Measurements from ENCODE around the gene KRTAP9-7.

Gene KRTAP9-7

DNA sequence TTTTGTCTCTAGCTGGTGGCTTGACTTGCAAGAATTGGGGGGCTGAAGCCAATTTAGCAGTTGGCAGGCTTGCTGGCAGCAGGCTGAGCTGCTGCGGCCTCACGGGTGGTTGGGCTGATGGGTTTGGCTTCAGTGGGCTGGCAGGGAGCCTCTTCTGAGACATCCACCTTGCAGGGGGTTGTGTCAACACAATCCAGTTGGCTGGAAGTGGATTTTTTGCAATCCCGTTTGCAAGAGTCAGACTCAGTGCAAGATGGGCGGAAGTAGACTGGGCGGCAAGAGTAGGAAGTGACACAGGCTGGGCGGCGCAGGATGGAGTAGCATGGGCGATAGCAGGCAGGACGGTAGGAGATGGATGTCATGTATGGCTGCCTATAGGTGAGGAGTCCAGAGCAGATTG lies 32.1 kb downstream of the KRTAP9-7 start:
- no peaks in the 10 kb centered on the region for H3K9me3 ChIP-seq
- H3K27me3 ChIP-seq, result no peaks in the 10 kb centered on the region
- peak overlapping the region; percentile 68 to 69 for H3K4me3 ChIP-seq (ENCODE audit: low read depth in 1 of 2, low read length in 1 of 2)
- TF ChIP-seq, protein P1, sequence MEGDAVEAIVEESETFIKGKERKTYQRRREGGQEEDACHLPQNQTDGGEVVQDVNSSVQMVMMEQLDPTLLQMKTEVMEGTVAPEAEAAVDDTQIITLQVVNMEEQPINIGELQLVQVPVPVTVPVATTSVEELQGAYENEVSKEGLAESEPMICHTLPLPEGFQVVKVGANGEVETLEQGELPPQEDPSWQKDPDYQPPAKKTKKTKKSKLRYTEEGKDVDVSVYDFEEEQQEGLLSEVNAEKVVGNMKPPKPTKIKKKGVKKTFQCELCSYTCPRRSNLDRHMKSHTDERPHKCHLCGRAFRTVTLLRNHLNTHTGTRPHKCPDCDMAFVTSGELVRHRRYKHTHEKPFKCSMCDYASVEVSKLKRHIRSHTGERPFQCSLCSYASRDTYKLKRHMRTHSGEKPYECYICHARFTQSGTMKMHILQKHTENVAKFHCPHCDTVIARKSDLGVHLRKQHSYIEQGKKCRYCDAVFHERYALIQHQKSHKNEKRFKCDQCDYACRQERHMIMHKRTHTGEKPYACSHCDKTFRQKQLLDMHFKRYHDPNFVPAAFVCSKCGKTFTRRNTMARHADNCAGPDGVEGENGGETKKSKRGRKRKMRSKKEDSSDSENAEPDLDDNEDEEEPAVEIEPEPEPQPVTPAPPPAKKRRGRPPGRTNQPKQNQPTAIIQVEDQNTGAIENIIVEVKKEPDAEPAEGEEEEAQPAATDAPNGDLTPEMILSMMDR (IDR thresholded peaks at IDR 0.05), result no peak
- H3K4me1 ChIP-seq (ENCODE audit: control insufficient read depth in 1 of 2, insufficient read depth in 1 of 2, low read depth in 1 of 2, low read length in 1 of 2), result peaks cover 37 to 39% of the 10 kb centered on the region in 2 experiments
- no peaks in the 10 kb centered on the region for H3K36me3 ChIP-seq
- H3K27ac ChIP-seq, result peak overlapping the region; percentile 91

DNA sequence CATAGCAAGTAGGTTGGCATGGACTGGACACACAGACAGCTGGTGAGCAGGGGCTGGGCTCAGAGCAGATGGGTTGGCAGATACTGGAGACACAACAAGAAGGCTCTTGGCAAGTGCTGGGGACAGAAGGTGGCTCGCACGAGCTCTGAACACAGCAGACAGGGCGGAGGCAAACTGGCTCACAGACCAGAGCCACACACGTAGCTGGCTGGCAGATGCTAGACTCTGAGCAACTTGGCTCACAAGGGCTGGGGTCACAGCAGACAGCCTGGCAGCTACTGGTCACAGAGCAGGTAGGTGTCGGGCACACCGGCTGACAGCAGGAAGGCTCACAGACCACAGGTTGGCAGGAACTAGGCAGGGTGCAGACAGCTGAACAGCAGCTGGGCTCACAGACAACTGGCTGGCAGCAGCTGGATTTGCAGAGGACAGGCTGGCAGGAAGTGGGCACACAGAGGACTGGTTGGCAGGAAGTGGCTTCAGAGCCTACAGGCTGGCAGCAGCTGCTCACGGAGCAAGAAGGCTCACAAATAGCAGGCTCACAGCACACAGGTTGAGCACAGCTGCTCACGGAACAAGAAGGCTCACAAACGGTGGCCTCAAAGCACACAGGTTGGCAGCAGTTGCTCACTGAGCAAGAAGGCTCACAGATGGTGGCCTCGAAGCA lies 32.9 kb downstream of the KRTAP9-7 start:
- TF ChIP-seq, protein P1 (IDR thresholded peaks at IDR 0.05), result no peak
- Histone ChIP-seq H3K27ac (peak overlapping the region; percentile 91), H3K27me3 (no peaks in the 10 kb centered on the region), H3K4me1 (ENCODE audit: control insufficient read depth in 1 of 2, insufficient read depth in 1 of 2, low read depth in 1 of 2, low read length in 1 of 2) (peaks cover 32 to 33% of the 10 kb centered on the region in 2 experiments), H3K36me3 (no peaks in the 10 kb centered on the region), H3K4me3 (ENCODE audit: low read depth in 1 of 2, low read length in 1 of 2) (peak overlapping the region; percentile 68 to 69), H3K9me3 (no peaks in the 10 kb centered on the region)

DNA sequence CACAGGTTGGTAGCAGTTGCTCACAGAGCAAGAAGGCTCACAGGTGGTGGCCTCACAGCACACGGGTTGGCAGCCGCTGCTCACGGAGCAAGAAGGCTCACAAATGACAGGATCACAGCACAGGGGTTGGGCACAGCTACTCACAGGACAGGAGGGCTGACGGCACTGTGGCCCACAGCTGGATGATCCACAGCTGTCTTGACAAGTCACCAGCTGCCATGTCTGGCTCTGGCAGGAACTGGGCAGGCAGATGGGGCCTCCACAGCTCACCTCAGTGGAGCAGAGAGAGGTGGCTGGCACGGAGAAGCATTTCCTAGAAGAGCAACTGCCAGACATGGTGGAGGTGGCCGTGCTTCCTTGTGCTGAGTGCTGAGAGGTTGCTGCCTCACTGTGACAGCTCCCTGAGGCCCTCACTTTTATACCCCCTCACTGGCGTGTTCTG lies 33.4 kb downstream of the KRTAP9-7 start, which contains the start of gene KRTAP16-1:
Gene KRTAP16-1 (minus strand): TSS at position 392 of the 442 bp plus-strand sequence. CDS start 56 bp downstream, at position 336.
- H3K9me3 ChIP-seq, result no peaks in the 10 kb centered on the region
- H3K36me3 ChIP-seq, result no peaks in the 10 kb centered on the region
- H3K27me3 ChIP-seq, result no peaks in the 10 kb centered on the region
- peaks cover 32 to 33% of the 10 kb centered on the region in 2 experiments for H3K4me1 ChIP-seq (ENCODE audit: control insufficient read depth in 1 of 2, insufficient read depth in 1 of 2, low read depth in 1 of 2, low read length in 1 of 2)
- H3K4me3 ChIP-seq (ENCODE audit: low read depth in 1 of 2, low read length in 1 of 2), result peak within 1 kb of the TSS; percentile 68 to 69
- TF ChIP-seq, protein P1 (IDR thresholded peaks at IDR 0.05), result no peak
- H3K27ac ChIP-seq, result peak within 1 kb of the TSS; percentile 91

DNA sequence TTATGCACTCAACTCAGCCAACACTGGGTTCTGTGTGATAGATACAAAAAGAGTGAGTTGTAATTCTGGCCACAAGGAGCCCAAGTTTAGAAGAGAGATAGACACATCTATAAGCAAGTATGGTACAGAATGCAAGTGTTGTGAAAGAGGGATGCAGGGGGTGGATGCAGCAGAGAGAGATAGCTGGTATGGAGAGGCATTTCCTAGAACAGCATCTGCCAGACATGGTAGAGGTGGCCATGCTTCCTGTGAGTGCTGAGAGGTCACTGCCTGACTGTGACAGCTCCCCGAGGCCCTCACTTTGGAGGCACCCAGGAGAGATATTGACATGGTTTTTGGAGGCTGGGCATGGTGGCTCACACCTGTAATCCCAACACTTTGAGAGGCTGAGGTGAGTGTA lies 35.6 kb downstream of the KRTAP9-7 start:
- Histone ChIP-seq H3K4me1 (ENCODE audit: control insufficient read depth in 1 of 2, insufficient read depth in 1 of 2, low read depth in 1 of 2, low read length in 1 of 2) (peaks cover 32 to 33% of the 10 kb centered on the region in 2 experiments), H3K4me3 (ENCODE audit: low read depth in 1 of 2, low read length in 1 of 2) (no peak overlapping the region)

DNA sequence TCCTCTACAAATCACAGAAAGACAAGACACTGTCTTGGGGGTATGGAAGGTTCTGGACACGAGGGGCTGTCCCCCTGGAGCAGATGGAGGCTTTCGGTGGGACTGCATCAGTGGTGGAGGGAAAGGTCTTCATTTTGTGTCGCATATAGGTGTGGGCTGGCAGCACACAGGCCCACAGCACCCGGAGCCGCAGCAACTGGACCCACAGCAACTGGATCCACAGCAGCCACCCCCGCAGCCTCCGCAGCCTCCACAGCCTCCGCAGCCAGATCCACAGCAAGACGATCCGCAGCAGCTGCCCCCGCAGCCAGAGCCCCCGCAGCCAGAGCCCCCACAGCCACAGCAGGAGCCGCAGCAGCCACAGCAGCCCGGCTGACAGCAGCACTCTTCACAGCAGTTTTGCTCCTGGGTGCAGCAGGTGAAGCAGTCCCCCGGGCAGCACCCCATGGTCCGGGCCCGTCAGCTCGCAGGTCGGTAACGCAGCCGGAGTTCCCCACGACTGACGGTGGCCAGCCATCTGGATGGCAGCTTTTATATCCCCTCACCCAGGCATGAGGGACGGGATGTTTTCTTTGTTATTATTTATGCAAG lies 39.8 kb downstream of the KRTAP9-7 start, which contains the start of gene KRTAP17-1:
Gene KRTAP17-1 (minus strand): TSS at position 507 of the 591 bp plus-strand sequence. CDS start 60 bp downstream, at position 447.
- no peaks in the 10 kb centered on the region for H3K4me1 ChIP-seq (ENCODE audit: control insufficient read depth in 1 of 2, insufficient read depth in 1 of 2, low read depth in 1 of 2, low read length in 1 of 2)
- no peak within 1 kb of the TSS for H3K4me3 ChIP-seq (ENCODE audit: low read depth in 1 of 2, low read length in 1 of 2)
- TF ChIP-seq, protein P1 (IDR thresholded peaks at IDR 0.05), result no peak
- H3K27ac ChIP-seq, result no peak within 1 kb of the TSS
- H3K36me3 ChIP-seq, result no peaks in the 10 kb centered on the region
- no peaks in the 10 kb centered on the region for H3K27me3 ChIP-seq
- H3K9me3 ChIP-seq, result no peaks in the 10 kb centered on the region

More for the DNA sequence above, 35.6 kb downstream of the KRTAP9-7 start:
- Histone ChIP-seq H3K36me3 (no peaks in the 10 kb centered on the region), H3K27ac (no peak overlapping the region), H3K9me3 (no peaks in the 10 kb centered on the region), H3K27me3 (no peaks in the 10 kb centered on the region)
- TF ChIP-seq, protein P1 (IDR thresholded peaks at IDR 0.05), result no peak

Data from neutrophil (primary cell).